CD4-positive, alpha-beta T cell treated with Interleukin-17A for 4 hours (primary cell): ENCODE data around the gene JDP2.

Experiments
- DNase-seq: peaks from one replicate; pipeline ENCODE4 v3.0.0-alpha.2; 2020; ENCODE audit warnings: mixed read lengths

JDP2 gene

GRCh38 chr14:75438486-75439080 lies 10.8 kb downstream of the JDP2 start:
- DNase-seq, result no peak

GRCh38 chr14:75439989-75440388 lies 12.2 kb downstream of the JDP2 start:
- no peak for DNase-seq

- DNase-seq, result no peak
Measured at GRCh38 chr14:75440733-75441477, 13.1 kb downstream of the JDP2 start.

- DNase-seq, result no peak
Measured at GRCh38 chr14:75441728-75442127, 13.9 kb downstream of the JDP2 start.

- no peak for DNase-seq
Measured at GRCh38 chr14:75442166-75442565, 14.3 kb downstream of the JDP2 start.

- no peak for DNase-seq
Measured at GRCh38 chr14:75442642-75443041, 14.8 kb downstream of the JDP2 start.

- DNase-seq, result no peak
Measured at GRCh38 chr14:75443203-75443969, 15.6 kb downstream of the JDP2 start.

GRCh38 chr14:75445236-75445635 lies 17.4 kb downstream of the JDP2 start:
- no peak for DNase-seq

- DNase-seq, result no peak
Measured at GRCh38 chr14:75445963-75446362, 18.1 kb downstream of the JDP2 start.

- DNase-seq, result no peak
Measured at GRCh38 chr14:75446447-75446846, 18.6 kb downstream of the JDP2 start.

- no peak for DNase-seq
Measured at GRCh38 chr14:75448209-75448608, 20.4 kb downstream of the JDP2 start.

GRCh38 chr14:75449036-75449435 lies 21.2 kb downstream of the JDP2 start:
- no peak for DNase-seq

- DNase-seq, result no peak
Measured at GRCh38 chr14:75449696-75450095, 21.9 kb downstream of the JDP2 start.

GRCh38 chr14:75450381-75451276 lies 22.8 kb downstream of the JDP2 start:
- no peak for DNase-seq

- no peak for DNase-seq
Measured at GRCh38 chr14:75452324-75452723, 24.5 kb downstream of the JDP2 start.

- no peak for DNase-seq
Measured at GRCh38 chr14:75452900-75453816, 25.3 kb downstream of the JDP2 start.

GRCh38 chr14:75453817-75454434 lies 26.1 kb downstream of the JDP2 start:
- peak; percentile 39 for DNase-seq

GRCh38 chr14:75454963-75455546 lies 27.2 kb downstream of the JDP2 start:
- no peak for DNase-seq

GRCh38 chr14:75456069-75456996 lies 28.5 kb downstream of the JDP2 start:
- no peak for DNase-seq

GRCh38 chr14:75456997-75457335 lies 29.1 kb downstream of the JDP2 start:
- DNase-seq, result no peak
